Measurements from ENCODE around the gene SGIP1. TPM values are rescaled to one million over a fixed set of nuclear protein-coding genes. Genes with fewer than 3 reads are reported as not detected.
"Not testable (repeated sequence)": the region's sequence is repeated elsewhere in the genome, so short reads cannot be mapped to it uniquely, and the experiment has no call there.

The SGIP1 gene
- total RNA-seq, 1 donor from 2014 or later = 7.7 TPM

DNA sequence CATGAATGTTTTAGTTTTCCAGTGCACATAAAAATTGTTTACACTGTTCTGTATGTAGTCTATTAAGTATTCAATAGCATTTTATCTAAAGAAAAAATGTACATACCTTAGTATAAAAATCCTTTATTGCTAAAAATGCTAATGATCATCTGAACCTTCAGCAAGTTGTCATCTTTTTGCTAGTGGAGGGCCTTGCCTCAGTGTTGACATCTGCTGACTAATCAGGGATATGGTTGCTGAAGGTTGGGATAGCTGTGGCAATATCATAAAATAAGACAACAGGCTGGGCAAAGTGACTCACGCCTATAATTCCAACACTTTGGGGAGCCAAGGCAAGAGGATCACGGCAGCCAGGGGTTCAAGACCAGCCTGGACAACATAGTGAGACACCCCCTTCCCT, 227.3 kb downstream of the SGIP1 start:
- DNase-seq (ENCODE audit: low read depth, low spot score) = no peak

DNA sequence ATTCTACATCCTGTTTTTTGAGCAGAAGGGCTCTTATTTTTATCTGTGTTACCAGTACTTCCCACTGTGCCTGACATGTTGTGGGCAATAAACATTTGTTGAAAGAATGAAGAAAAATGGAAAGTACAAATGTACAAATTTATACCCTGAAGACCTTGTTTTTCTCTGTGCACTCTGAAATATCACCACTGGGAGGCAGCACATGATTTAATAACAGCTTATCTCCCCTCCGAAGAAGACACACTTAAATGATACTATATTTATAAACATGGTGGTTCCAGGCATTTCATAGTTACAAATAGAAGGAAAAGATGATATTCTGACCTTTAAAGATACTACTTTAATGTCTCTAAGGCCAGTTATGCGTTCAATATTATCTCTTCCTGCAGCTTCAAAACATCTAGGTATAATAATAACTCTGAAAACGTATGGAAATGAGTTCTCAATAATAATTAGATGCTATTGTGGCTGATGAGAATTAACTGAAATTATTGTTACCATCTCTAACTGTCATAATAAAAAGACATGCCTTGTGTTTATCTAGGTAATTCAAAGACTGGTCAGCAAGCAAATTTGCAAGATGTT, 231.1 kb downstream of the SGIP1 start:
- no peak for DNase-seq (ENCODE audit: low read depth, low spot score)

DNA sequence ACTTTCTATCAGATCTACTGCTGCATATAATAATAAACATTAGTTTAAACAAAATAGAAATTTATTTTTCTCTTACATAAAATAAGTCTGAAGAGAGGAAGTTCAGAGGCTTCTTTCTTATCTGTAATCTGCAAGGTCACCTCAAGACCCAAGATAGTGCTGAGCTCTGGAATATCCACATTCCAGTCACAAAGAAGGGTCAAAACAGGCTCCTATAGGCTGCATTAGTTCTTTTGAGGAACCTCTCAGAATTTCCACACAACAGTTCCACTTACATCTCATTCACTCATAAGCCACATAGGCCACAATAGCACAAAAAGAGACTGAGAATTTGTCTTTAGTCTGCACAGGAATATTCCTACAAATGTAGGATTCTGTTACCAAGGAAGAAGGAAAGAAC, 233.7 kb downstream of the SGIP1 start:
- no peak for DNase-seq (ENCODE audit: low read depth, low spot score)

DNA sequence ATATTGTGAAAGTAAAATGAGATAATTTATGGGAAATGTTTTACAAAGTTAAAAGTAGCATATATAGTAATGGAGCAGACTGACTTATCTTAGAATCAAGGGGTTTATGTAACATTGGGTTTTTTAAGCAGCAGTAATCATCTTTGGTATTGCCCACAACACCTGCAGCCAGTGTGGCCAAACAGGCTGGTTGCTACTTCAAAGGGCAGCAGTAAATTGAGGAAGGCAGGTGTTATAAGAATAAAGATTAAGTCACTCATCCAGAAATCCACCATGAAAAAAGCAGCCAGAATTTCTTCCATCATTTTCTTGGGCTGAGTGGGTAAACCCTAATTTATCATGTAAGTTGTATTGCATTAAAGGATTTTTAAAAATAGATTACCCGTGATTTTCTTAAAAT, 235.0 kb downstream of the SGIP1 start:
- DNase-seq (ENCODE audit: low read depth, low spot score) = no peak

DNA sequence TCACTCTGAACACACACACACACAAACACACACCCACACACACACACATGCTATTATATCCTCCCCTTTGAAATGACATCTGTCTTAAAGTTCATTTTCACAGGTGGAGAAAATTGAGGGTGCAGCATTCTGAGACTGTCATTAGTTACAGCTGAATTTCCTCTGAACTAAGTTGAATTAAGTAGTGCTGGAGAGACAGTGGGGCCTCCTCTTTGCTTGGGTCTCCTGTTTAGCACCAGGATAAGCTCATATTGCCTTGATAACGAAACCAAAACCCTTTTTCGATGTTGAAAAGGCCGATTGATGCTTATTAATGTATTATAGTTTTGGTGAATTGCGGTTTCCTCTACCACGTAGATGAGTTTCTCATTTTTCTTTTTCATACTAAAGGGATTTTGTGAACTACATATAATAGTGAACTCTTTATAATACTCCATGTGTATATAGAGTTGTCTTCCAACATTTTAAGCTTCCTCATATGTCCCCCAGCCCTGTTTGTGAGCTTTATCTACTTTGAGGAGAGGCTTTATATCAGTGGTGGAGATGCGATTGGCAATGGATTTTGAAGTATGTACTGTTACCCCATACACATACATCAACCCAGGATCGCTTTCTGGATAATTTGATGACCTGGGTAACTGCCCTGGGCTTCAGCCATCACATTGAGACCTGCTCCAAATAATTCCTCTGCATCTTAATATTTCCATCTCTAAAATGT, 235.7 kb downstream of the SGIP1 start:
- DNase-seq (ENCODE audit: low read depth, low spot score) = no peak

DNA sequence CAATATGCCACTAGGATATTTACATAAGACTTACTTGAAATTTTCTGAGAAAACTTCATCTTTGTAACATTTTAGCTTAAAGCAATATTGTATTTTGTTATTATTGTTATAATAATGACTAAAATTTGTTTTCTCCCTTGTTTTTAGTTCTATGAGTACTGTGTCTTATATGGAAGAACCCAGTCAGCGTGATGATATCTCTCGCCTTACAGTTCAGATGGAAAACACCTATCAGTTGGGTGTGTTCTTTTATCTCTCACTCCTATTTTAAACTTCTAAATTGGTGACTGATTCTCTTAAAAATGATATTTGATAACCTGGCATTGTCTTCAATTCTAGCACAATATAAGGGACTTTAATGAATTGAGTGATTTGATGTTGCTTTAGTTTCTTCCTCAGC, 236.3 kb downstream of the SGIP1 start:
- no peak for DNase-seq (ENCODE audit: low read depth, low spot score)

DNA sequence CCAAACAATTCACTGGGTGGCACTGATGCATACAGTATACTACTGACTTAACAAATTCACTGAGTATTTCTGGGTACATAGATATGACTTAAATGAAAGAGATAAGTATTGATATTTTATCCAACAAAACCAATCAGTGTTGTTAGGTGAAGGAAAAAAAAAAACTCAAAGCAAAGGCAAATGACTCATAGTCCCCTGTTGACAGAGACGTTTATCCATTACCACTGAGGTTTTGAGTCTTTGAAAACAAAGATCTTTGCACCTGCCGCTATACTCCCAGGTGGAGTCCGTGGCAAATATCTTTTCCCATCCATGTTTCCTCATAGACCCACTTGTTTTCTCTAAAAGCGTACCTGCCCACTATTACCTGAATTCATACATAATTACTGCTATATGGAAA, 236.7 kb downstream of the SGIP1 start:
- DNase-seq (ENCODE audit: low read depth, low spot score) = no peak

DNA sequence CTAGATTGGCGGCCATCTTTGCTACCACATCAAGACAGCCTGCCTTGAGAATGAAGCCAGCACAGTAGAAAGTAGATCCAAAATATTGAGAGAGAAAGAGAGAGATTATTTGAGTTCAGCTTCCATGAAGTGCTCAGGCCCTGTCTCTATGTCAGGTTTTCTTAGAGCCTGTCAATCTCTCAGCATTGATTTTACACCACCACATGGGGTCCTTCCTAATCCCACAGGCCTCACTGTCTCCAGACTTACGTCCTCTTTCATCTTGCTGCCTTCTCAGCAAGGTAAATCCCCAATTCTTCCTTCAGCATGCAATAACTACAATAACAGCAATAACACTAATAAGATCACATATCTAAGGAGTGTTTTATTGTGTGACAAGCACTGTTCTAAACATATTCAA, 239.3 kb downstream of the SGIP1 start:
- DNase-seq (ENCODE audit: low read depth, low spot score) = no peak

DNA sequence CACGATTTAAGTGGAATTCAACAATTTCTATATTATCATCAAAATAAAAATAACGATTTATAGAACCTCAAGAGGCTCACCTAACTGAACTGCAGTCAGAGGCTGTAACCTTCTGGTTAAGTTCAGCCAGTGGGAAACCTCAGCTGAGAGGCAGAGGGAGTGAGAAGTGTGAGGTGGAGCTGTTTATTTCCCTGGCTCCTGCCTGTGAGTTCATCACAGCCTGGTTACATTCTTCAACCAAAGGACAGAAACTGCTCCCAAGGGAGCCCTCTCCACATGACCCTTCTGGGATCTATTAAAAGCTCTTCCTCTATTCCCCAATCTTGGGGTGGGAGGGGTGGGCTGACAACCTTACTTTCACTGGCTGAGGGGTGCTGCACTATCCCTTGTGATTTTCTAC, 240.5 kb downstream of the SGIP1 start:
- DNase-seq (ENCODE audit: low read depth, low spot score) = no peak

DNA sequence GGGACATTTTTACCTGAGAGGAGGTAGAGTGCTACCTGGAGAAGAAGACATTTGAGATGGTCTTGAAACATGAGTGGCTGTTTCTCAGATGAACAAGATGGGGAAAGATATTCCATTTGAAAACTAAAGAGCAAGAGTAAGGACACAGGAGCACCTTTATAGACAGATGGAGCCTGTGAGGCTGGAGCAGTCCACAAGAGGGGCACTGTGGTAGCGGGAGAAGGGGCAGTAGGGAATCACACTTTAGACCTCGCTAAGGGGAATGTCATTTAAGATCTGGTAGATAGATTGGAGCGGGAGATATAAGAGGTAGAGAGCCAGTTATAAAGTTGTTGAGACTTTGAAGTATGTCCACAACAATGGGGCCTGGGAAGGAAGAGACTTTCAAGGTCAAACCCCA, 241.7 kb downstream of the SGIP1 start:
- DNase-seq (ENCODE audit: low read depth, low spot score) = no peak

DNA sequence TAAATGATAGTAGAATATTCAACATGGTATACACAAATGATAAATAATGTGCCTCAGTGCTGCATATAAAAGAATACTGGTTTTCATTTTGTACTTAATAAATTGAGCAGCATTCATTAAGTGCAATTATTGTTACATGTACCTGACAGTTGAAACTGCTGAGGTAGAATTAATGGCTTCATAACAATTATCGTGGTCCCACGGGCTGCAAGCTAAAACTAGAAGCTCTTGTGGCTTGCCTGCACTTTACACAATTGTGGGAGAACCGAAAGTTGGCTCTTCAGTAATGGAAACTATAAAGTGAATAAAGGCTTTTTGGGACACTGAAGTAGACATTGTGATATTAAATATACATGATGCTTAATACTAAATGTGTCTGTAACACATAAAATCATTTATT, 243.9 kb downstream of the SGIP1 start:
- no peak for DNase-seq (ENCODE audit: low read depth, low spot score)

DNA sequence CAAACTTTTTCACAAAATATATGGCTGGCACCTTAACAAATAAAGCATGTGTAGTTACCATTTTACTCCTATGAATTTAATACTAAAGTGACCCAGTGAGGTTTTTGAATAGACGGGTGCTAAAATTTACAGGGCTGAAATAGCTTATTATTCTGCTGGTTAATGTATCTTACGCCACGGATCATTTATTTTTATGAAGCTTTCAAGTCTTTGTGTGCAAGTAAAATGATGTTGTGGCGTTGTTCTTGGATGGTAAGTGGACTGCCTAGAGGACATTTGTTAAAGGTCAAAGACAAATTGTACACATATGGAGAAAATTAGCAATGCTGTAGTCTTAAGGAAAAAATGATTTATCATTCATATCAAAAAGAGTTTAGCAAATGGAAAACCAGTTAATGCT, 244.3 kb downstream of the SGIP1 start:
- no peak for DNase-seq (ENCODE audit: low read depth, low spot score)

DNA sequence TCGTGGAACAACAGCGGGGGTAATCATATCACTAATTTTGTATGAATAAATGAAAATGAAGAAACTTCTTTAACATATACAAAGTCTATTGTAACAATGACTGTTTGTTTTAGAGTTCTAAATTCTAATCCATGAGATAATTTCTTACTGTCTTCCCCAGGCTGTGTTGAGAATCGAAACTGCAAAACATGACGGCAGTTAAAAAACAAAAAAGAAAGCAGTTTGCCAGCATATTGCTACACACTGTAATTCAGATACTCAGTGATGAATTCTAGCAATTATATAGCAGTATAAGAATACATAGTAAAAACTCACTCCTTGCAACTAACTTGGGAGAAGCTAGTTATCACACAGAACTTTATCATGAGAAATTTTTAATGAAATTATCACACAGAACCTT, 245.0 kb downstream of the SGIP1 start:
- DNase-seq (ENCODE audit: low read depth, low spot score) = no peak

DNA sequence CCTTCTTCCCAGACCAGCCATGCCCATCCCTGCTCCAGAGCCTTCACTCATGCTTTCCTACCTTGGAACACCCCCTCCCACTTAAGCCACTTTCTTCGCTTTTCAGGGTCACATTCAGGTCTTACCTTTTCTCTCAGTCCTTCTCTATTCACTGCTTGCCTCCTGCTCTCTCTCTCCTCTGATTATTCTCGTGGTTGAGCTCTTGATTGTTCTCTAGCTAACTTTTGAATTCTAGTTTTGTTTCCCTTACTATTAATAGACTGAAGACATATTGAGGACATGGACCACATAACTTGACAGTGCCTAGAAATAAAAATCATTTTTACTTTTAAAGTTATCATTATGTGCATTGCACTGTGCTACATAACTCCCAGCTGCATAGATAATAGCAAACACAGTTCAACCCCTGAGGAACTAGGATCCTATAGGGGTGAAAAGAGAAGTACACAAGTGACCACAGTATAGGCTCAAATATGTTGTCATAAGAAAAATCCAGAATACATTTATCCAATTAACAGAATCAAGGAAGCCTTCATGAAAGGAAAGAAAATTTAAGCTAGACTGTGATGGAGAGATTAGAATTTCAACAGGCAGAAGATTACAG, 245.6 kb downstream of the SGIP1 start:
- no peak for DNase-seq (ENCODE audit: low read depth, low spot score)

DNA sequence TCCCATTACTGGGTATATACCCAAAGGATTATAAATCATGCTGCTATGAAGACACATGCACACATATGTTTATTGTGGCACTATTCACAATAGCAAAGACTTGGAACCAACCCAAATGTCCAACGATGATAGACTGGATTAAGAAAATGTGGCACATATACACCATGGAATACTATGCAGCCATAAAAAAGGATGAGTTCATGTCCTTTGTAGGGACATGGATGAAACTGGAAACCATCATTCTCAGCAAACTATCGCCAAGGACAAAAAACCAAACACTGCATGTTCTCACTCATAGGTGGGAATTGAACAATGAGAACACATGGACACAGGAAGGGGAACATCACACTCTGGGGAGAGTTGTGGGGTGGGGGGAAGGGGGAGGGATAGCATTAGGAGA, 251.8 kb downstream of the SGIP1 start:
- not testable (repeated sequence) for DNase-seq (ENCODE audit: low read depth, low spot score)

DNA sequence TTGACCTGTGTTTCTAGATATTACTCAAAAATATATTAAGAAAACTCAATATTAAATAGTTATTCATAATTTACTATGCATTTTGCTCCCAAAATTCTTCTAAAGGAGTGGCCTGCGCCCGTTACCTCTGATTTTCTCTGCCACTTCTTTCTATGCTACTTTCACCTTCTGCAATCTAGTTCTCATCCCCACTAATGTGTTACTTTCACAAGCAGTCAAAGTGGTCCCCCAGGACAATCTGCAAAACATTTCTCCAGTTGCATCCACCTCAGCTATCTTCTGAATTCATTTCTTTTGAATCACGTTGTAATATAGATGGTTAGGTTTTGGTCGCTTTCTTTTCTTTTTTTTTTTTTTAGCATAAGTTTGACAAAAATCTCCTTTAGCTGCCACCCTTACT, 253.7 kb downstream of the SGIP1 start:
- DNase-seq (ENCODE audit: low read depth, low spot score) = no peak

DNA sequence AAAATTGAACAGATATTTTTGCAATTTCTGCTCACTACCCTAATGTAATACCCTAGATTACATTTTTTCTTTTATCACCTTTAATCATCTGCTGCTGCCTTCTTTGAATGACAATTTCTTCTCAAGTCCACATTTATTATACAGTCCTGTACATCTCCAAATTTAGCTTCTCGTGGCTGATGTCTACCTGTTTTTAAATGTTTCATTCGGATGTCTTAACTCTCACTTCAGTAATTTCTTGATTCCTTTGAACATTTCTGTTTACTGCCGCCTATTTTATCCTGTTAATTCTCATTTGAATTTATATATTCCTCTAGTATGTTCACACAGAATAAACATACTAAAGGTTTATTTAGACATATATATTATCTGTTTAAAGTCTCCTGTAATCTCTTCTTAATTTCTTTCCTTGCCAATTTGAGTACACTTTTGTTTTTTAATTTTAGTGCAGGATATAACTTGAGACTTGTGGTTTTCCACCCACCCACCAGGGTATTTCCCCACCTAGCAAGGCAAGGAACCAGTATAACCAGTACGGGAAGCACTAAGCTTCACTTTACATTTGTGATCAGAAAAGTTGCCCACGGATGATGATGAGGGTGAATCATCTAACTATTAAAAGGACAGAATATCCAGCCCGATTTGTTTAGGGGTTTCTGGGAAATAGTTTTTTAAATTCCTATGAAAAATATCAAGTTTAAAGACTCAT, 254.4 kb downstream of the SGIP1 start:
- DNase-seq (ENCODE audit: low read depth, low spot score) = no peak

DNA sequence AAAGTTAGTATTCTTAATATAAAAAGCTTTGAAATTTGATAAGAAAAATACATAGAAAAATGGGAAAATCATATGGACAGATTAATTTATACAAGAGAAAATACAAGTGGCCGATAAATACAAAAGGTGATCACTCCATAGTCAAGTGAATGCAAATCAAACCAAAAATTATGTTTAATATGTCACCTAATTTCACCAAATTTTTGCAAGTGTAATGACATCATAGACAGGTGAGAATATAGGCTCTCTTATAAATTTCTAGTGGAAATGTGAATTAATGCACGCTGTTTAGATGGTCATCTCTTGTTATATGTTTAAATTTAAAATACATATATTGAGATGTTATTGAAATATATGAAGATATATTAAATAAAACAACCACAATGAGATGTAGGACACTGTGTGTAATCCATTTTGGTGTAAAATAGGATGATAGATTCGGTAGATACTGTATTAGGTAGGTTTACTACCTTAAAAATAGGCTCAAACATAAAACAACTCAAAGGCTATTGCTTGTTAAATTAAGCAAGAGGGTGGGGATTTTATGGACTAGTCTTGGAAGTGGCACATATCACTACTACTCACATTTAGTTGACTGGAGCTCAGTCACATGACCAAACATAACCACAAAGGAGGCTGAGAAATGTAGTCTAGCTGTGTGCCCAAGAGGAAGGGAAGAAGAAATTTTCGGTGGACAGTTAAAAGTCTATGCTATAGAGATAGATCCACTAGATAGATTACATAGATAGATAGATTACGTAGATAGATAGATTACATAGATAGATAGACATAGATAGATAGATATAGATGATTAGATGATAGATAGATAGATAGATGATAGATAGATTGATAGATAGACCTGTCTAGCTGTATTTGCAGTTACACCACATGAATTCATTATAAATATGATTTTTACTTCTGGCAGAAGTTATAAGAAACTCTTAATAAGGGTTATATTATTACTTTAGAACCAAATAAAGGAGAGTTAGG, 258.0 kb downstream of the SGIP1 start:
- DNase-seq (ENCODE audit: low read depth, low spot score) = no peak

DNA sequence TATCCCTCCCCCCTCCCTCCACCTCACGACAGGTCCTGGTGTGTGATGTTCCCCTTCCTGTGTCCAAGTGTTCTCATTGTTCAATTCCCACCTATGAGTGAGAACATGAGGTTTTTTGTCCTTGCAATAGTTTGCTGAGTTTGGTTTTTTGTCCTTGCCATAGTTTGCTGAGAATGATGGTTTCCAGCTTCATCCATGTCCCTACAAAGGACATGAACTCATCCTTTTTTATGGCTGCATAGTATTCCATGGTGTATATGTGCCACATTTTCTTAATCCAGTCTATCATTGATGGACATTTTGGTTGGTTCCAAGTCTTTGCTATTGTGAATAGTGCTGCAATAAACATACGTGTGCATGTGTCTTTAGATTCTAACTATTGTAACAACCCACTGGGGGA, 261.9 kb downstream of the SGIP1 start:
- DNase-seq (ENCODE audit: low read depth, low spot score) = not testable (repeated sequence)

Data from pulmonary artery endothelial cell (primary cell).